CD8-positive, alpha-beta memory T cell (primary cell): ENCODE results near the gene GRM7. TPM values are rescaled to one million over a fixed set of nuclear protein-coding genes. Genes with fewer than 3 reads are reported as not detected.

Experiments used
- CTCF ChIA-PET: fragments of 350-600 bp; sonication (Branson Sonifier 250); formaldehyde crosslinking; loops from one replicate; lab custom pipeline; 2021; ENCODE audit warnings: antibody characterized with exemption; lab: Charles Lee
- POLR2A ChIA-PET: fragments of 350-600 bp; sonication (Branson Sonifier 250); formaldehyde crosslinking; loops from one replicate; lab custom pipeline; 2021; ENCODE audit warnings: antibody characterized with exemption; lab: Charles Lee
- DNase-seq, 5 donors: peaks; one replicate each; pipeline versions ENCODE4 v3.0.0 to v3.0.0-alpha.2; 2020 to 2022; ENCODE audit warnings: mixed read lengths in 1 of 5
- H3K27ac ChIP-seq: one replicate; pipeline ENCODE4 v1.7.0; 2013; ENCODE audit warnings: low read depth, mild to moderate bottlenecking, low read length, moderate library complexity
- H3K27me3 ChIP-seq: 2 replicates; pipeline ENCODE4 v1.7.0; 2013; ENCODE audit warnings: low read length, mild to moderate bottlenecking; ENCODE audit not compliant: insufficient read depth, poor library complexity, severe bottlenecking
- H3K36me3 ChIP-seq: 2 replicates; pipeline ENCODE4 v1.7.0; 2013; ENCODE audit warnings: mild to moderate bottlenecking, low read length, moderate library complexity; ENCODE audit not compliant: insufficient read depth
- H3K4me1 ChIP-seq: 2 replicates; pipeline ENCODE4 v1.7.0; 2013; ENCODE audit warnings: mild to moderate bottlenecking, low read length, moderate library complexity; ENCODE audit not compliant: insufficient read depth
- H3K4me3 ChIP-seq: 2 replicates; pipeline ENCODE4 v1.7.0; 2013; ENCODE audit warnings: mild to moderate bottlenecking, low read length
- H3K9me3 ChIP-seq: 2 replicates; pipeline ENCODE4 v1.7.0; 2013; ENCODE audit warnings: mild to moderate bottlenecking, low read length
- H3K27ac Mint-ChIP-seq, 8 donors: one replicate each; pipeline ENCODE4 v1.8.0; 2020 to 2021; ENCODE audit warnings: mixed read lengths in 8 of 8, mild to moderate bottlenecking in 6 of 8, inconsistent platforms in 3 of 8, moderate library complexity in 3 of 8
- H3K27me3 Mint-ChIP-seq, 2 donors: one replicate each; pipeline ENCODE4 v1.8.0; 2020 to 2021; ENCODE audit warnings: mixed read lengths in 2 of 2, mild to moderate bottlenecking in 1 of 2, moderate library complexity in 1 of 2
- H3K36me3 Mint-ChIP-seq, 3 donors: one replicate each; pipeline ENCODE4 v1.8.0; 2020 to 2021; ENCODE audit warnings: mixed read lengths in 3 of 3, inconsistent platforms in 1 of 3, mild to moderate bottlenecking in 1 of 3
- H3K4me1 Mint-ChIP-seq, 3 donors: one replicate each; pipeline ENCODE4 v1.8.0; 2020 to 2021; ENCODE audit warnings: mixed read lengths in 3 of 3, inconsistent platforms in 1 of 3, mild to moderate bottlenecking in 1 of 3
- H3K4me3 Mint-ChIP-seq, 7 donors: one replicate each; pipeline ENCODE4 v1.8.0; 2020 to 2021; ENCODE audit warnings: mixed read lengths in 7 of 7, mild to moderate bottlenecking in 6 of 7, moderate library complexity in 4 of 7, inconsistent platforms in 2 of 7
- H3K9me3 Mint-ChIP-seq, 5 donors: one replicate each; pipeline ENCODE4 v1.8.0; 2020 to 2022; ENCODE audit warnings: mixed read lengths in 5 of 5, mild to moderate bottlenecking in 3 of 5, moderate library complexity in 2 of 5, inconsistent platforms in 1 of 5
- polyA plus RNA-seq: library from polyadenylated mRNA; unstranded; fragments of 300-500 nt; fragmentation: Illumina TruSeq; gene quantifications from one replicate; pipeline ENCODE4 v1.2.3, GENCODE V29; 2021
- total RNA-seq, 2 experiments: library from RNA; stranded (reverse); gene quantifications; one replicate each; pipeline ENCODE4 v1.2.3, GENCODE V29; 2021

Gene GRM7
- total and polyA plus RNA-seq, 3 experiments from 2014 or later, result not detected

GRCh38 chr3:7781395-7781794 lies 920.5 kb downstream of the GRM7 start:
- H3K27ac ChIP-seq, result no peak overlapping the region
- H3K4me1 ChIP-seq, result no peaks in the 10 kb centered on the region
- no peaks in the 10 kb centered on the region for H3K9me3 ChIP-seq
- ChIA-PET POLR2A (no interaction called here), CTCF (no interaction called here)
- H3K36me3 ChIP-seq, result no peaks in the 10 kb centered on the region
- Mint-ChIP-seq H3K27ac (no peak overlapping the region), H3K4me1 (no peaks in the 10 kb centered on the region), H3K4me3 (no peak overlapping the region), H3K36me3 (no peaks in the 10 kb centered on the region), H3K9me3 (peaks cover 0 to 5% (median 2%) of the 10 kb centered on the region in 5 donors), H3K27me3 (no peaks in the 10 kb centered on the region)
- no peak for DNase-seq
- H3K4me3 ChIP-seq, result no peak overlapping the region
- H3K27me3 ChIP-seq, result no peaks in the 10 kb centered on the region

GRCh38 chr3:7787871-7788828 lies 927.2 kb downstream of the GRM7 start:
- Mint-ChIP-seq H3K36me3 (no peaks in the 10 kb centered on the region), H3K9me3 (peaks cover 0 to 2% (median 1%) of the 10 kb centered on the region in 5 donors), H3K27ac (no peak overlapping the region), H3K4me3 (no peak overlapping the region), H3K27me3 (peaks cover 0 to 1% of the 10 kb centered on the region in 2 donors), H3K4me1 (no peaks in the 10 kb centered on the region)
- Histone ChIP-seq H3K36me3 (no peaks in the 10 kb centered on the region), H3K27ac (no peak overlapping the region), H3K4me1 (no peaks in the 10 kb centered on the region), H3K9me3 (no peaks in the 10 kb centered on the region), H3K27me3 (no peaks in the 10 kb centered on the region), H3K4me3 (no peak overlapping the region)
- POLR2A ChIA-PET, result no interaction called here
- CTCF ChIA-PET, result no interaction called here
- no peak for DNase-seq

GRCh38 chr3:7788881-7789280 lies 928.0 kb downstream of the GRM7 start:
- Mint-ChIP-seq H3K27me3 (peaks cover 0 to 1% of the 10 kb centered on the region in 2 donors), H3K4me1 (no peaks in the 10 kb centered on the region), H3K4me3 (no peak overlapping the region), H3K36me3 (no peaks in the 10 kb centered on the region), H3K9me3 (peaks cover 0 to 2% (median 1%) of the 10 kb centered on the region in 5 donors), H3K27ac (no peak overlapping the region)
- Histone ChIP-seq H3K4me3 (no peak overlapping the region), H3K9me3 (no peaks in the 10 kb centered on the region), H3K36me3 (no peaks in the 10 kb centered on the region), H3K27me3 (no peaks in the 10 kb centered on the region), H3K4me1 (no peaks in the 10 kb centered on the region), H3K27ac (no peak overlapping the region)
- ChIA-PET CTCF (no interaction called here), POLR2A (no interaction called here)
- no peak for DNase-seq

GRCh38 chr3:7789324-7789723 lies 928.4 kb downstream of the GRM7 start:
- Histone ChIP-seq H3K4me1 (no peaks in the 10 kb centered on the region), H3K9me3 (no peaks in the 10 kb centered on the region), H3K36me3 (no peaks in the 10 kb centered on the region), H3K4me3 (no peak overlapping the region), H3K27me3 (no peaks in the 10 kb centered on the region), H3K27ac (no peak overlapping the region)
- no peak overlapping the region for H3K4me3 Mint-ChIP-seq
- H3K27me3 Mint-ChIP-seq, result peaks cover 0 to 1% of the 10 kb centered on the region in 2 donors
- H3K27ac Mint-ChIP-seq, result no peak overlapping the region
- no peaks in the 10 kb centered on the region for H3K36me3 Mint-ChIP-seq
- POLR2A ChIA-PET, result no interaction called here
- peaks cover 0 to 3% (median 1%) of the 10 kb centered on the region in 5 donors for H3K9me3 Mint-ChIP-seq
- no peaks in the 10 kb centered on the region for H3K4me1 Mint-ChIP-seq
- no peak for DNase-seq
- CTCF ChIA-PET, result no interaction called here

GRCh38 chr3:7790141-7790540 lies 929.2 kb downstream of the GRM7 start:
- H3K36me3 Mint-ChIP-seq, result no peaks in the 10 kb centered on the region
- Histone ChIP-seq H3K36me3 (no peaks in the 10 kb centered on the region), H3K27ac (no peak overlapping the region), H3K9me3 (no peaks in the 10 kb centered on the region), H3K4me3 (no peak overlapping the region), H3K4me1 (no peaks in the 10 kb centered on the region), H3K27me3 (no peaks in the 10 kb centered on the region)
- H3K4me3 Mint-ChIP-seq, result no peak overlapping the region
- peaks cover 0 to 3% (median 1%) of the 10 kb centered on the region in 5 donors for H3K9me3 Mint-ChIP-seq
- peaks cover 0 to 1% of the 10 kb centered on the region in 2 donors for H3K27me3 Mint-ChIP-seq
- POLR2A ChIA-PET, result no interaction called here
- CTCF ChIA-PET, result no interaction called here
- H3K27ac Mint-ChIP-seq, result no peak overlapping the region
- H3K4me1 Mint-ChIP-seq, result no peaks in the 10 kb centered on the region
- no peak for DNase-seq
